HL-60 (cell line): ENCODE results near the gene IL18R1.

Source experiments
- GABPA ChIP-seq: IDR thresholded peaks from 2 replicates; pipeline ENCODE4 v1.6.1; 2012; ENCODE audit warnings: low read depth
- POLR2AphosphoS5 ChIP-seq: IDR thresholded peaks from 2 replicates; pipeline ENCODE4 v1.6.1; 2012; ENCODE audit warnings: low read depth
- SPI1 ChIP-seq: IDR thresholded peaks from 2 replicates; pipeline ENCODE4 v1.6.1; 2012; ENCODE audit warnings: low read depth, mild to moderate bottlenecking, borderline replicate concordance
- TF ChIP-seq, protein P1 (sequence below): IDR thresholded peaks from one replicate; pipeline ENCODE4 v1.5.1; 2011; ENCODE audit warnings: low read length, control low read depth, inconsistent platforms; ENCODE audit not compliant: insufficient read depth
- TF ChIP-seq, protein P2 (sequence below): IDR thresholded peaks from 2 replicates; pipeline ENCODE4 v1.6.1; 2012; ENCODE audit warnings: low read depth; ENCODE audit not compliant: insufficient replicate concordance

DNA sequence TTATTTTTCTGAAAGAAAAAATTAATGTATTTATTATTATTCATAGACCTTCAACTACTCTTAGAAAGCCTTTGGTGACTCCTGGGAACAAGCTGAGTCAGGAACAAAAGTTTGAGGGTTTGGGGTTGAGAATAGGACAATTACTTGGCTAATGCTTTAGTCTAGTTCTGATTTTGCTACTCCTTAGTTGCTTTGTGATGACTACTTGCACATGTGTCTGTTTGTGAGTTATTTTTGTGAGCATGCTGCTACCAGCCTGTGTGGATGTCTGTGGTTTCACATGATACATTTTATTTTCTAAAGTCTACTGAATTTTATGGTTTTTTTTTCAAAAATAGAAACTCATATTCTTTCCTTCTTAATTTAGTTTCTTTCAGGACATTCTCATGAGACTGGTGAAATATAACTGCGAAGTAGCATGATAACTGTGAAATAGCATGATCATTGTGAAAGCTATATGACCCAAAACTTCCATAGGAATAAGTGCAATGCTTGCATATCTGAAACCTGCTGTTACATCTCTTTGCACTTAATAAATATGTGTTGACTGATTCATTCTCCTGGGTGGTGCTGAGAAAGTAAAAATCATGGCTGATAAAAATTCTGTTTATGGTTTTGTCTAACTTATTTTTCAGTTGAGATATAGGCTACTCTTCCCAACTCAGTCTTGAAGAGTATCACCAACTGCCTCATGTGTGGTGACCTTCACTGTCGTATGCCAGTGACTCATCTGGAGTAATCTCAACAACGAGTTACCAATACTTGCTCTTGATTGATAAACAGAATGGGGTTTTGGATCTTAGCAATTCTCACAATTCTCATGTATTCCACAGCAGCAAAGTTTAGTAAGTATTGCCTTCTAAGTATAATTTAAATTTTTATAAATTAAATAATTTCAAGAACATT, 17.9 kb upstream of the IL18R1 start:
- no peak for TF ChIP-seq POLR2AphosphoS5
- TF ChIP-seq, protein P1, sequence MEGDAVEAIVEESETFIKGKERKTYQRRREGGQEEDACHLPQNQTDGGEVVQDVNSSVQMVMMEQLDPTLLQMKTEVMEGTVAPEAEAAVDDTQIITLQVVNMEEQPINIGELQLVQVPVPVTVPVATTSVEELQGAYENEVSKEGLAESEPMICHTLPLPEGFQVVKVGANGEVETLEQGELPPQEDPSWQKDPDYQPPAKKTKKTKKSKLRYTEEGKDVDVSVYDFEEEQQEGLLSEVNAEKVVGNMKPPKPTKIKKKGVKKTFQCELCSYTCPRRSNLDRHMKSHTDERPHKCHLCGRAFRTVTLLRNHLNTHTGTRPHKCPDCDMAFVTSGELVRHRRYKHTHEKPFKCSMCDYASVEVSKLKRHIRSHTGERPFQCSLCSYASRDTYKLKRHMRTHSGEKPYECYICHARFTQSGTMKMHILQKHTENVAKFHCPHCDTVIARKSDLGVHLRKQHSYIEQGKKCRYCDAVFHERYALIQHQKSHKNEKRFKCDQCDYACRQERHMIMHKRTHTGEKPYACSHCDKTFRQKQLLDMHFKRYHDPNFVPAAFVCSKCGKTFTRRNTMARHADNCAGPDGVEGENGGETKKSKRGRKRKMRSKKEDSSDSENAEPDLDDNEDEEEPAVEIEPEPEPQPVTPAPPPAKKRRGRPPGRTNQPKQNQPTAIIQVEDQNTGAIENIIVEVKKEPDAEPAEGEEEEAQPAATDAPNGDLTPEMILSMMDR = no peak
- TF ChIP-seq, protein P2, sequence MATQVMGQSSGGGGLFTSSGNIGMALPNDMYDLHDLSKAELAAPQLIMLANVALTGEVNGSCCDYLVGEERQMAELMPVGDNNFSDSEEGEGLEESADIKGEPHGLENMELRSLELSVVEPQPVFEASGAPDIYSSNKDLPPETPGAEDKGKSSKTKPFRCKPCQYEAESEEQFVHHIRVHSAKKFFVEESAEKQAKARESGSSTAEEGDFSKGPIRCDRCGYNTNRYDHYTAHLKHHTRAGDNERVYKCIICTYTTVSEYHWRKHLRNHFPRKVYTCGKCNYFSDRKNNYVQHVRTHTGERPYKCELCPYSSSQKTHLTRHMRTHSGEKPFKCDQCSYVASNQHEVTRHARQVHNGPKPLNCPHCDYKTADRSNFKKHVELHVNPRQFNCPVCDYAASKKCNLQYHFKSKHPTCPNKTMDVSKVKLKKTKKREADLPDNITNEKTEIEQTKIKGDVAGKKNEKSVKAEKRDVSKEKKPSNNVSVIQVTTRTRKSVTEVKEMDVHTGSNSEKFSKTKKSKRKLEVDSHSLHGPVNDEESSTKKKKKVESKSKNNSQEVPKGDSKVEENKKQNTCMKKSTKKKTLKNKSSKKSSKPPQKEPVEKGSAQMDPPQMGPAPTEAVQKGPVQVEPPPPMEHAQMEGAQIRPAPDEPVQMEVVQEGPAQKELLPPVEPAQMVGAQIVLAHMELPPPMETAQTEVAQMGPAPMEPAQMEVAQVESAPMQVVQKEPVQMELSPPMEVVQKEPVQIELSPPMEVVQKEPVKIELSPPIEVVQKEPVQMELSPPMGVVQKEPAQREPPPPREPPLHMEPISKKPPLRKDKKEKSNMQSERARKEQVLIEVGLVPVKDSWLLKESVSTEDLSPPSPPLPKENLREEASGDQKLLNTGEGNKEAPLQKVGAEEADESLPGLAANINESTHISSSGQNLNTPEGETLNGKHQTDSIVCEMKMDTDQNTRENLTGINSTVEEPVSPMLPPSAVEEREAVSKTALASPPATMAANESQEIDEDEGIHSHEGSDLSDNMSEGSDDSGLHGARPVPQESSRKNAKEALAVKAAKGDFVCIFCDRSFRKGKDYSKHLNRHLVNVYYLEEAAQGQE = no peak
- no peak for TF ChIP-seq GABPA
- TF ChIP-seq SPI1 = no peak
